Measurements from ENCODE around the gene DEUP1.

- TF ChIP-seq CTCF (IDR thresholded peaks at IDR 0.05; ENCODE audit: insufficient read depth, low read depth, low read length), result no peak
- TF ChIP-seq EZH2 (IDR thresholded peaks at IDR 0.05; ENCODE audit: insufficient read depth, low read length), result no peak
Measured at GRCh38 chr11:93477684-93478234, 147.2 kb downstream of the DEUP1 start.
